NCI-H1105 (cell line): Measurements from ENCODE around the gene TERF2IP.

Experiments used
- DNase-seq: peaks from one replicate; lab custom pipeline; 2025; lab: John Stamatoyannopoulos, UW

Gene TERF2IP, protein sequence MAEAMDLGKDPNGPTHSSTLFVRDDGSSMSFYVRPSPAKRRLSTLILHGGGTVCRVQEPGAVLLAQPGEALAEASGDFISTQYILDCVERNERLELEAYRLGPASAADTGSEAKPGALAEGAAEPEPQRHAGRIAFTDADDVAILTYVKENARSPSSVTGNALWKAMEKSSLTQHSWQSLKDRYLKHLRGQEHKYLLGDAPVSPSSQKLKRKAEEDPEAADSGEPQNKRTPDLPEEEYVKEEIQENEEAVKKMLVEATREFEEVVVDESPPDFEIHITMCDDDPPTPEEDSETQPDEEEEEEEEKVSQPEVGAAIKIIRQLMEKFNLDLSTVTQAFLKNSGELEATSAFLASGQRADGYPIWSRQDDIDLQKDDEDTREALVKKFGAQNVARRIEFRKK

DNA sequence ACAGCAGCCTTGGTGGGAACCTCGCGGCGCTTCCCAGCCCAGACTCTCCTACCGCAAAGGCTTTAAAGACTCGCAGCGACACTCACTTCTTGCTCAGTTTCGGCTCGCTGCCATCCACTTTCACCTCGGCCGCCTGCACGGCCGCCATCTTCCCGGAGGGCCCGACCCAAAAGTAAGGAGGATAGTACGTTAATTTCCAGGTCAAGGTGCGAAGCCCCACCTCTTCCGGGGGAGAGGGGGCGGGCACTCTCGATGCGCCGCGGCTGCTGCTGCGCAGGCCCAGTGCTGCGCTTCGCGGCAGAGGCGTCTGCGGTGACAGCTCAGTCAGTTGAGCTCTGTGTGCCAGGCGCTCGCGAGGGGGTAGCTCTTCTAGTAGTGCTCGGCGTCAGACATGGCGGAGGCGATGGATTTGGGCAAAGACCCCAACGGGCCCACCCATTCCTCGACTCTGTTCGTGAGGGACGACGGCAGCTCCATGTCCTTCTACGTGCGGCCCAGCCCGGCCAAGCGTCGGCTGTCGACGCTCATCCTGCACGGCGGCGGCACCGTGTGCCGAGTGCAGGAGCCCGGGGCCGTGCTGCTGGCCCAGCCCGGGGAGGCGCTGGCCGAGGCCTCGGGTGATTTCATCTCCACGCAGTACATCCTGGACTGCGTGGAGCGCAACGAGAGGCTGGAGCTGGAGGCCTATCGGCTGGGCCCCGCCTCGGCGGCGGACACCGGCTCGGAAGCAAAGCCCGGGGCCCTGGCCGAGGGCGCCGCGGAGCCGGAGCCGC, at the start of gene TERF2IP, which contains the start of gene KARS1:
Gene TERF2IP (plus strand): TSS at position 282 of the 773 bp plus-strand sequence. CDS start 110 bp downstream, at position 392.
Gene KARS1 (minus strand): TSS at position 174 of the 773 bp plus-strand sequence. CDS start 26 bp downstream, at position 148.
- peak; percentile 78 for DNase-seq

DNA sequence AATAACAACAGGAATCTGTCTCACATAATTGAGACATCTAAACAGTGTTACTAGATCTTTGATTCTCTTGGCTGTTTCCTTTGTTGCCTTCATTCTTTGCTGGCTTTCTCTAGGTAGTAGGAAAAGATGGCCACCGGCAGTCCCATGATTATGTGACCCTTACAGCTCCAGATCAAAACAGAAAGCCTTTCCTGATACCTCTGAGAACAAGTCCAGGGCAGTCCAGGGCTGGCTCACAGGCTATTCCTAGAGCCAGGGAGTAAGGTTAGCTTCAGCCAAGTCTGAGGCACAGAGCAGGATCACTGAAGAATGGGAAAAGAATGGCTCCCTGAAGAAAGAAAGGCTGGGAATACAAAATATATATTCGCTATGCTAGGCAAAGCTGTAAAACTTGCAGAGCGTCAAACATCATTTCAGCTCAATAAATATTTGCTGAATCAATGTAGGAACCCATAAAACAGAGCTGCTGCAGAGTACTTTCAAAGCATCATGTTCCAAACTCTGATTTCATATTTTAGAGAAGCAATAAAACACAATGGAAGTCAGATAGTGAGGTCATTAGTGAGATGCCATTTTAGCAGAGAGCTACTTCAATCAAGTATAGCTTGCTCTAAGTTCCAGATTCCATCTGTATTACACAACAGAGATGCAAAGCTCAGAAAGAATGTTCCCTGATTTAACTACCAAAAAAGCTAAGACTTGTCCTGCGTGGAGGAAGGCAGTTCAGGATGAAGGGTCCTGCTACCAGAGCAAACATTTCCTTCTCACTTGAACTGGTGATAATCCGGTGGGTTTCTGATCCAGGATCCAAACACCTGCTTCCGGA, 47.9 kb upstream of the TERF2IP start:
- DNase-seq = no peak

- no peak for DNase-seq
Measured at GRCh38 chr16:75603241-75603640, 44.3 kb upstream of the TERF2IP start.

DNA sequence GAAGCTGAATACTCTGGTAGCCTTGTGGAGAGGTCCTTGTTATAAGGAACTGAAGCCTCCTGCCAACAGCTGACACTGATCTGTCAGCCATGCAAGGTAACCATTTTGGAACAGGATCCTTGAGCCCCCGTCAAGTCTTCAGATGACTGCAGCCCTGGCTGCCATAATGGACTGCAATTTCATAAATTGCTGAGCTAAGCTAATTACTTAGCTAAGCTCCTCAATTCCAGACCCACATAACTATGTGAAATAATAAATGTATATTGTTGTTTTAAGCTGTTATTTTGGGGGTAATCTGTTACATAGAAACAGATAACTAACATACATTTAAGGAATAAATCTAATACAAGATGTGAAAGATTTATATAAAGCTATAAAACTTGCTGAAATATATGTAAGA, 41.1 kb upstream of the TERF2IP start:
- no peak for DNase-seq

DNA sequence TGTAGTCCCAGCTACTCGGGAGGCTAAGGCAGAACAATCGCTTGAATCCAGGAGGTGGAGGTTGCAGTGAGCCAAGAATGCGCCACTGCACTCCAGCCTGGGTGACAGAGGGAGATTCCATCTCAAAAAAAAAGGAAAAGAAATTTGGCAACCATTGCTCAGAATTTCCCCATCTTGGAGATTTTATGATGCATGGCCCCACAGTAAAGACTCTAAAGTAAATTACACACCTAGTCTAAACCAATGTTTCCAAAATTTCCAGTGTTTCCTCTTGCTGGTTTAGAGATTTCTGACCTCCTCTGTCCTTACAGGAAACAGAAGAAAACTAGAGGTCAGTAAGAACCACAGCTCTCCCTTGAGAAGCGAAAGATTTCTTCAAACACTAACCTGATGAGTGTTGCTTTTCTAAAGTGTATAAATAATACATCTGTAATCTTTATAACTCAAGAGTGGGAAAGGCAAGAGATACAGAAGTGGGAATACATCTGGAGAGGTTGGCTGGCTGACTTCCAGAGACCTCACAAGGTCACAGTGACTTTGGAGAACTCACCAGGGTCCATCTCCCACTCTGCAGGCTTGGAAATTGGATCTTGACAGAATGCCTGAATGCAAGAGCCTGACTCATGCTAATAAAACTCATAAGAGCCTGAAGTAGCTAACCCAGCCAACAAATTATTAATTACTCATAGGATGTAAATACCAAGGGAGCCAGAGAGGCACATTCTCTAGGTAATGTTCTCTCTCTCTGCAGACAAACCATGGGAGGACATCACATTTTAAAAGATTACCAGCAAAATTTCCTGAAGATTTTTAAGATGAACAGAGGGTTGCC, 33.3 kb upstream of the TERF2IP start:
- no peak for DNase-seq

GRCh38 chr16:75615619-75616018, 32.0 kb upstream of the TERF2IP start:
- no peak for DNase-seq

DNA sequence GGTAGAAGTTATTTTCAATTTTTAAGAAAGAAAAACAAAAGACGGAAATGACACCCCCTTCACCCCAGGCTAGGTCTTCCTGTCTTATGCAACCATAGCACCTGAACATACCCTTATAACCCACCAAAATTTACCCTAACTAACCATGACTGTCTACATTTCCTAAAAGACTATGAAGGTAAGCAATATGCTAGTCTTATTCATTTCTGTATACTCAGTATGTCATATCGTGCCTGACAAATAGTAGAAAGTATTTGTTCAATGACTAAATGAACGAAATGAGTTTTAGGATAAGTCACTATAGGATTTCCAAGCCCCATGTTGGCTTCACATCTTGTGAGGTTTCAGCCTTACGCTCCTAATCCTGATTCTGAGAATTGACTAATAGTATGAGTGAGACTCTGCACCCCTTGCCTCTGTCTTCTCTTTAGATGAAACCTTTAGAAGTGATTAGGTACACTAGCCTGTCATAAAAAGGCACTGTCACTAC, 31.0 kb upstream of the TERF2IP start:
- DNase-seq = no peak

DNA sequence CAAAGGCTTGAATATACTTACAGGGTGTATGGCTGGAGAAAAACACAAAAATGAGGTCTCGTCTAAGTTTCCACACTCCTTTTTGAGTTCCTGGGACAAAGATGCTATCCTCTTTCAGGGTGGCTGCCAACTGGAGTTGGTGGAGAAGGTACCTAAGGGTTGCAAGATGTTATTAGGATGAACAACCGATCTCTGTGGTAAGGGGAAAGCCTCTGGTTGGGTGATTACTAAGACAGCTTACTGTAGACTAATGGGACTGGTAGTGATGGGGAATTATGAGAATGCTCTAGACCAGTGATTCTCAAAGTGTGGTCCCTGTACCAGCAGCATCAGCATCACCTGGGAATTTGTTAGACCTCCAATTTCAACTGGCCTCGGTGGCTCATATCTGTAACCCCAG, 30.5 kb upstream of the TERF2IP start:
- DNase-seq = no peak

DNA sequence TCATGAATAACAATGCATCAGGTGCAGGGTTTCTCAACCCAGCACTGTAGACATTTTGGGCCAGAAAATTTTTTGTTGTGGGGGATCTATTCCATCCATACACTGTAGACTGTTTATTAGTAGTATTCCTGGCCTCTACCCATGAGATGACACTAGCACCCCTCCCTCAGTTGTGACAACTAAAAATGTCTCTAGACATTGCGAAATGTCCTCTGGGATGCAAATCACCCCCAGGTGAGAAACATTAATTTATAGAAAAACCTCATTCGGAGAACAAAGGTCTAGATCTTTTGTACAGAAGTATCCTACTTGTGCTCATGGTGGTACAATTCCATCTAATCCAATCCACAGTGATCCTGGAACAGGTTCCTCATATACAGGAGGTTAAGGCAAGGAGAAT, 28.8 kb upstream of the TERF2IP start:
- no peak for DNase-seq

DNA sequence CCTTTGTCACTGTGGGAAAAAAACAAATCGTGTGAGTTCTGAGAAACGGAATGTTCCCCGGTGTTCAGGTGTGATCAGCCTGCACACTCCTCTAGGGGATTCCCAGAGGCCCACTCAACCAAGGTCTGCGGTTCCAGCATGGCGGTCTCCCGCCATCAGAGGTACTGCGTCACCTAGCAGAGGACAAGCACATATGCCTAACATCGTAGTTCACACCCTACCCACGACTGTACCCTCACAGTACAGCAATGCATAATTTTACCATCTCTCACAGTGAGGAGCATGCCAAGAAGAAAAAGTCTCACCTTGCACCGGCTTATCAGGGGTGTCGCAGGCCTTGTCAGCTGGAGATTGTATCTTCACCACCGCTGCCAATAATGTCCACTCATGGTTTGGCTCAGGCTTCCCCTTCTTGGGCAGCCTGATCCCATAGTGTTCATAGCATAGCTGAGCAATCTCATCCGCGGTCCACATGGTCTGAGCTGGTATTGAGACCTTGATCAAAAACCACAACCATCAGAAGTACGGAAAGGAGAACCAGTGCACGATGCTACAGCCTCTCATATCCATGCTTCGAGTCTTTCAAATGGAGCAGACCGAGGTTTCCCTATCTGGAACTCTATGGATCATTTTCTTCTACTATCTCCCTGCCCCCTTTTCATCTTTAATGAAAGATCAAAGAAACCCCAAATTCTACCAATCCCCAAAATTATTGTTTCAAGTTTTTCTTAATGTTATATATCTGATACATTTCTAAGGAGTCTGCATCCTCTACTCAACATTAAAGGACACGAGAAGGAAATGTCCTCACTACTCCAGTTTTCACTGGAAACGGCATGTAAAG, 27.0 kb upstream of the TERF2IP start:
- no peak for DNase-seq

GRCh38 chr16:75621170-75621477, 26.4 kb upstream of the TERF2IP start:
- no peak for DNase-seq

- DNase-seq = peak; percentile 85
Measured at GRCh38 chr16:75622761-75623605, 24.6 kb upstream of the TERF2IP start, which contains the start of gene ADAT1. TSS of gene ADAT1 (minus strand) at chr16:75623281. CDS start at chr16:75620799, 2,482 bp downstream.

DNA sequence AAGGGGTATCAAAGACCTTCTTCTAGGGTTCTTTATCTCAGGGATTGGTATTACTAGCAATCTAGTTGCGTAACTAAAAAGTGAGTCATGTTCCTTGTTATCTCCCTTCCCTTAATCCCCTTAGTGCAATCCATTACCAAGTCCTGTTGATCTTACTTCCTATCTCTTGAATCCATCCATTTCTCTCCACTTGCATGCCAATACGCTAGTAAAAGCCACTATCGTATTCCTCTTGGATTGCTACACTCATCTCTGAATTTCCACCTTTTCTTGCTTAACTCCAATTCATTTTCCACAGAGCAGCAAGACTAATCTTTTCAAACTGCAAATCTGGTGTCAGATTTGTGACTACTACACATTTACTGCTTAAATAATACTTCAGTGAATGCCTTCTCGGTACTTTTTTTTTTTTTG, 22.6 kb upstream of the TERF2IP start:
- DNase-seq = no peak

DNA sequence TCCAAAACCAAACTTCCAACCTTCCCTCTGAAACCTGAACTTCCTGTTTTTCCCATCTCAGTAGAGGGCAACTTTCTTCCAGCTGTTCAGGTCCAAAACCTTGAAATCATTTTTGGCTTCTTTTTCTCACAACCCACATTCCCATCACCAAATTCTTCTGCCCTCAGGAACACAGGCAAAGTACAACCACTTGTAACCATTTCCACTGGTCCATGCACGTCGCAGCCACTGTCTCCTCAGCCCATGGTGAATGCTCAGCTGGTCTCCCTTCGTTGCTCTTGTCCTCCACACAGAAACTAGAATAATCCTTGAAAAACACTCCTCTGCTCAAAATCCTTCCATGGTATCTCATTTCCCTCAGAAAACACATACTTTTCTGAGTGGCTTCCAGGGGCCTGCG, 20.8 kb upstream of the TERF2IP start:
- no peak for DNase-seq

GRCh38 chr16:75627851-75628250, 19.7 kb upstream of the TERF2IP start:
- no peak for DNase-seq

DNA sequence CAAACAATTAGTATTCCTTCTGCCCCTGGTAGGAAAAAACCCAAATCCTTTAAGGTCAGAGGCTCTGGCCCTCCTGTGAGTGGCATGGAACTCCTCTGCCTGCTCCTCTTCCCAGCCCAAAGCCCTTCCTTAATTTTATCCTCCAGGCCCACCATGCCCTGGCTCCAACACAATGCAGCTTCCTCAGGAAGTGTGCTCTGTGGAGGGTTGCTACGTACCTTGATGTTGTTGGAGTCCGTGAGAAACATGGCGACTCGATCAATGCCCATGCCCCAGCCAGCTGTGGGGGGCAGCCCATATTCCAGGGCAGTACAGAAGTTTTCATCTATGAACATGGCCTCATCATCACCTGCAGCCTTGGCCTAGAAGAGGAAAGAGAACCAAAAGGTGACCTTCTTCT, 19.2 kb upstream of the TERF2IP start:
- DNase-seq = no peak

DNA sequence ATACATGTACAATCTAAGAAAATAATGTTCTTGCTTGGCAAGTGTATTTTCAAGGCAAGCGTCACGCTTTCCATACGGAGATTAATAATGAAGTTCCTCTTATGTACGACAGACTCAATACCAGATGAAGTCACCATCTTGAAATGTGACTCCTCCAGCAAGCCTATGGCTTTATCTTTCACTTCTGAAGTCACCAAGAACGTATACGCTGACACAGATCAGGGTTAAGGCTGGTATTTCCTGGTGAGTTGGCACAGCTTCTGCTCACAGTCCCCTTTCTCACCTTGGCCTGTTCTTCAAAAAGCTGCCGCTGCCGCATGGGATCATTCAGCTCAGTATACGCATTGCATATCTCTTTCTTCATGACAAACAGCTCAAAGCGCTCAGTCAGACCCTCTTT, 18.4 kb upstream of the TERF2IP start:
- no peak for DNase-seq

- no peak for DNase-seq
Measured at GRCh38 chr16:75630052-75630451, 17.5 kb upstream of the TERF2IP start.

GRCh38 chr16:75632857-75633256, 14.7 kb upstream of the TERF2IP start:
- no peak for DNase-seq
